Fibroblast of the aortic adventitia (primary cell): ENCODE data around the gene ING5. TPM values are rescaled to one million over a fixed set of nuclear protein-coding genes. Genes with fewer than 3 reads are reported as not detected.

Experiments
- DNase-seq: peaks from one replicate; pipeline ENCODE4 v3.0.0-alpha.2; 2010; ENCODE audit warnings: low read depth
- H3K4me3 ChIP-seq: 2 replicates; pipeline ENCODE4 v1.5.1; 2011; ENCODE audit warnings: low read depth, mild to moderate bottlenecking, control low read depth, low read length, moderate library complexity
- total RNA-seq: library from RNA; depleted of rRNA; stranded (reverse); fragments of >200 nt; gene quantifications from 2 replicates; pipeline ENCODE4 v1.2.3, GENCODE V29; 2012; ENCODE audit warnings: low replicate concordance
- TF ChIP-seq, protein P1 (sequence below): IDR thresholded peaks from 2 replicates; pipeline ENCODE4 v1.5.1; 2011; ENCODE audit warnings: mild to moderate bottlenecking, low read length, control low read depth, inconsistent platforms; ENCODE audit not compliant: insufficient read depth

The ING5 gene
- total RNA-seq, 1 donor: 14.6 TPM

DNA sequence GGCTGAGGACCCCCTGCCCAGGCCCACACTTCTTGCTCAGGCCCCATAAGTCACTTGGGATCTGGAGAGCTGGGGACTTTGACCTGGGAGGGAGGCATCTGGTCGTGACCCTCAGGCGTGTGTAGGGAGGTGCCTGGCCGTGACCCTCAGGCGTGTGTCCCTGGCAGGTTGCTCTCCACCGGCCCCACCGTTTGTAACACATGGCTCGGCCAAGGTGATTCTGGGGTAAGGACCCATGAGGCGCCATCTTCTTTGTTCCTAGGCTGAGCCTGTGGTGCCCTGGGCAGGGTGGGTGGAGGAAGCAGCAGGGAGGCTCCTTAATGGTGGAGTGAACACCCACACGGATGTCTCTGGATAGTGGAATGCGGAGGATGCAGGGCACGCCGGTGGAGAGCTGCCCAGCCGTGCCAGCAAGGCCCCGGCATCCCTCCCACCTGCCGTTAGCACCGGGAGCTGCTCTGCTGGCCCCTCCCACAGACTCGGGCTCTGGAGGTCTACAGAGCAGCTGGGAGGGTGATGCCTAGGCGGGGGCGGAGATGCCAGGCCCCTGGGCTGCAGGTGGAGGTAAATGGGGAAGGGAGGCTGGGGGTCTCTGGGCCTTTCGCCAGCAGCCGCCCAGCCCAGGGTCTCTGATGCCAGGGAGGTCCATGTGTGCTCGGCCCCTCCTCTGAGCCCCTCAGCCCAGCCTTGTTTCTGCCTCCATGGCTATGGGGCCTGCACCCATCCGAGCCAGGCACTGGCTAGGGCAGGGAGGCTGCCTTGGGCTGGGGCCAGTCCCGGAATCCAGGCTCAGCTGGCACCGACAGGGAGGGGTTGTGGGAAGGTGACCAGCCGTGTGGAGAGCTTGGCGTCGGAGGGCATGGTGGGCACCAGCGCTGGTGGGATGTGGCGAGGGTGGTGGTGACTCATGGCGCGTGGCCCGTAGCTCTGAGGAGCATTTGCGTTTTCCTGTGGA lies 73.7 kb downstream of the ING5 start:
- H3K4me3 ChIP-seq: no peak overlapping the region
- TF ChIP-seq, protein P1, sequence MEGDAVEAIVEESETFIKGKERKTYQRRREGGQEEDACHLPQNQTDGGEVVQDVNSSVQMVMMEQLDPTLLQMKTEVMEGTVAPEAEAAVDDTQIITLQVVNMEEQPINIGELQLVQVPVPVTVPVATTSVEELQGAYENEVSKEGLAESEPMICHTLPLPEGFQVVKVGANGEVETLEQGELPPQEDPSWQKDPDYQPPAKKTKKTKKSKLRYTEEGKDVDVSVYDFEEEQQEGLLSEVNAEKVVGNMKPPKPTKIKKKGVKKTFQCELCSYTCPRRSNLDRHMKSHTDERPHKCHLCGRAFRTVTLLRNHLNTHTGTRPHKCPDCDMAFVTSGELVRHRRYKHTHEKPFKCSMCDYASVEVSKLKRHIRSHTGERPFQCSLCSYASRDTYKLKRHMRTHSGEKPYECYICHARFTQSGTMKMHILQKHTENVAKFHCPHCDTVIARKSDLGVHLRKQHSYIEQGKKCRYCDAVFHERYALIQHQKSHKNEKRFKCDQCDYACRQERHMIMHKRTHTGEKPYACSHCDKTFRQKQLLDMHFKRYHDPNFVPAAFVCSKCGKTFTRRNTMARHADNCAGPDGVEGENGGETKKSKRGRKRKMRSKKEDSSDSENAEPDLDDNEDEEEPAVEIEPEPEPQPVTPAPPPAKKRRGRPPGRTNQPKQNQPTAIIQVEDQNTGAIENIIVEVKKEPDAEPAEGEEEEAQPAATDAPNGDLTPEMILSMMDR: no peak
- no peak for DNase-seq

GRCh38 chr2:241776336-241777169 lies 74.7 kb downstream of the ING5 start, which contains the start of gene GAL3ST2:
Gene GAL3ST2, plus strand, starts transcription at chr2:241776822. Its CDS starts 134 bp downstream, at chr2:241776956.
- H3K4me3 ChIP-seq: no peak within 1 kb of the TSS
- TF ChIP-seq, protein P1: no peak
- no peak for DNase-seq

- DNase-seq: no peak
- TF ChIP-seq, protein P1: no peak
- H3K4me3 ChIP-seq: no peak overlapping the region
These were observed 75.4 kb downstream of the ING5 start for GRCh38 chr2:241777170-241777685.

DNA sequence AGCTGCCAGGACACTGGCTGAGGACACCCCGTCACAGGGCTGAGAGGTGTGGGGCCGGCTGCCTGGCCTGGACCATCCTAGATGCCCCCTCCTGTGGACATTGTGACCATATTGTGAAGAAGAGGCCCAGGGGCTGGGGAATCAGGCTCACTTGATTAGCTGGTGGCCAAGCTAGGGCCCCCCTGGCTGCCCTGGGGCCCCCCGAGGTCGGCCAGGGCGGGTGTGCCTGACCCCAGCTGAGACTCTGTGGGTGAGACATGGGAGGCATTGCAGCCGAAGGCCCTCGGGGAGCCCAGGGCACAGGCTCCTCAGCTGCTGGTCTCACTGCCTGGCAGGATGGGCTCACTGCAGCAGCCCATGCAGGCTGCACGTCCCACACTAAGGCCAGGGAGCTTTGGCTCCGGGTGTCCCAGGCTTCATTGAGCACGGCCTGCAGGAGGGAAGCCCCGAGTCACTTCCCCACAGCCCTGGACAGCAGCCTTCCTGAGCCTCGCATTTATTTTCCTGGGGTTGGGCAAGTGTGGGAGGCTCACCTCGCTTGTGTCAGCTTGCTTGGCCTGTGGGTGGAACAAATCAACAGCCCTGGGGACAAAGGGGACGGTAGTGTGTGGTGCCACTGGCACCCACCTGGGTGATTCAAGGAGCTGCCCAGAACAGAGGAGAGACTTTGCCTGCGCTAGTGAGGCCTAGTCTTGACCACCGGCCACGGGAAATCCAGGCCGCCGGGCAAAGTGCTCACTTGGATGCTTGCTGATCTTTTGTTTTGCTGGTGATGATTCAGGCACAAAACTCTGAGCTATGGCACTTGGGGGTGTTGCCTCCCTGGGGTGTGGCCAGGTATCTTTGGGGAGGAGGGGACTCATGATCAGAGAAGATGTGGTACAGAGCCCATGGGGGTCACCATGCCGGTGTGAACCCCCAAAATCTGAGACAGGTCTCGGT lies 76.1 kb downstream of the ING5 start:
- TF ChIP-seq, protein P1: no peak
- no peak overlapping the region for H3K4me3 ChIP-seq
- no peak for DNase-seq

Other genes with a start within 250 kb of the ING5 start
- 143 TPM in 2 replicates for gene STK25, start 193.5 kb upstream of the ING5 start, total RNA-seq
- 15.3 and 21.4 TPM in 2 replicates for gene BOK, start 143.3 kb upstream of the ING5 start, total RNA-seq
- 26.4 and 27.0 TPM in 2 replicates for gene THAP4, start 64.9 kb upstream of the ING5 start, total RNA-seq
- 22.3 and 52.0 TPM in 2 replicates for gene ATG4B, start 64.3 kb upstream of the ING5 start, total RNA-seq
- 12.8 and 41.8 TPM in 2 replicates for gene DTYMK, start 15.2 kb upstream of the ING5 start, total RNA-seq
- gene D2HGDH, start 32.6 kb downstream of the ING5 start, total RNA-seq: 9.3 and 44.1 TPM in 2 replicates
- 0.25 TPM in 1 of 2 replicates, not detected in the other for gene GAL3ST2, start 74.8 kb downstream of the ING5 start, total RNA-seq
- not detected in 2 replicates for gene NEU4, start 107.2 kb downstream of the ING5 start, total RNA-seq
- gene PDCD1, start 156.9 kb downstream of the ING5 start, total RNA-seq: not detected in 2 replicates
- gene RTP5, start 167.7 kb downstream of the ING5 start, total RNA-seq: not detected in 2 replicates